Measurements from ENCODE around the gene PLA2G7.

DNA sequence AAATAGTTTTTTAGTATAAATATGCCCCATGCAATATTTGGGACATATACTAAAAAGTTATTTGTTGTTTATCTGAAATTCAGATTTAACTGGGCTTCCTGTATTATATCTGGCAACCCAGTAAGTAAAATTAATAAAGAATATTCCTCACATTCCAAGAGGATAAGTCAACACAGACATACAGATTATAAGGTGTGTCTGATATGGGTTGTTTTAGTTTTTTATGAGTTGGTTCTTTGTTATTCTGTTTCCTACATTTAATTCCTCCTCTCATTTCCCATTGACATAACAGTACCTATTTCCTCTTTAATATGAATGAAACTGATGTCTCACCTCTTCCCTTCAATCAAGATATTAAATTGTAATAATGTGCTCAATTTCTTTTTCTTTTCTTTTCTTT, 1.7 kb upstream of the PLA2G7 start:
- TF ChIP-seq, protein P1, sequence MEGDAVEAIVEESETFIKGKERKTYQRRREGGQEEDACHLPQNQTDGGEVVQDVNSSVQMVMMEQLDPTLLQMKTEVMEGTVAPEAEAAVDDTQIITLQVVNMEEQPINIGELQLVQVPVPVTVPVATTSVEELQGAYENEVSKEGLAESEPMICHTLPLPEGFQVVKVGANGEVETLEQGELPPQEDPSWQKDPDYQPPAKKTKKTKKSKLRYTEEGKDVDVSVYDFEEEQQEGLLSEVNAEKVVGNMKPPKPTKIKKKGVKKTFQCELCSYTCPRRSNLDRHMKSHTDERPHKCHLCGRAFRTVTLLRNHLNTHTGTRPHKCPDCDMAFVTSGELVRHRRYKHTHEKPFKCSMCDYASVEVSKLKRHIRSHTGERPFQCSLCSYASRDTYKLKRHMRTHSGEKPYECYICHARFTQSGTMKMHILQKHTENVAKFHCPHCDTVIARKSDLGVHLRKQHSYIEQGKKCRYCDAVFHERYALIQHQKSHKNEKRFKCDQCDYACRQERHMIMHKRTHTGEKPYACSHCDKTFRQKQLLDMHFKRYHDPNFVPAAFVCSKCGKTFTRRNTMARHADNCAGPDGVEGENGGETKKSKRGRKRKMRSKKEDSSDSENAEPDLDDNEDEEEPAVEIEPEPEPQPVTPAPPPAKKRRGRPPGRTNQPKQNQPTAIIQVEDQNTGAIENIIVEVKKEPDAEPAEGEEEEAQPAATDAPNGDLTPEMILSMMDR (IDR thresholded peaks at IDR 0.05; ENCODE audit: insufficient read depth, low read depth, low read length): no peak
- TF ChIP-seq EZH2 (IDR thresholded peaks at IDR 0.05; ENCODE audit: insufficient read depth, low read length): no peak

Data from astrocyte (in vitro differentiated cells and primary cell).